Measurements from ENCODE around the gene DENND5A.
"Not testable (repeated sequence)": the region's sequence is repeated elsewhere in the genome, so short reads cannot be mapped to it uniquely, and the experiment has no call there.

DENND5A gene

DNA sequence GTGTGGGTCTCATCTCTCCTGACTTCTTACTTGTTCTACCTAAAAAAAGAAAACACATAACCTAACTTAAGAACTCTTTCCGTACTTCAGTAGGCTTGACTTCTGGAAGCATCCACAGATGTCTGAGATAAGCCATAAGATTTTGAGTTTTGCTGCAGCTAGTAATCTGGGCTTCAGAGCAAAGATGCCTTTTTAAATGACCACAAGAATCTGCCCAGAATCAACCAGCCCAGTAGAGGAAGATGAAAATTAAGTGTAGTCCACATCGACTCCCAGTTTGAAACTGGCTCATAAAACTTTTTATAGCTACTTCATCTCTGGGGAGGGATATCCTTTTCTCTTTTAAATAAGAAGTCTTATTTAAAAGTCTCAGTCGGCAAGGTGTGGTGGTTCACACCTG lies 10.7 kb downstream of the DENND5A start:
- DNase-seq (ENCODE audit: low read depth) = no peak
- H3K4me3 ChIP-seq (ENCODE audit: low read depth, low read length) = no peak overlapping the region
- no peak for TF ChIP-seq MYC (IDR thresholded peaks at IDR 0.05; ENCODE audit: low read depth, low read length)
- TF ChIP-seq, protein P1, sequence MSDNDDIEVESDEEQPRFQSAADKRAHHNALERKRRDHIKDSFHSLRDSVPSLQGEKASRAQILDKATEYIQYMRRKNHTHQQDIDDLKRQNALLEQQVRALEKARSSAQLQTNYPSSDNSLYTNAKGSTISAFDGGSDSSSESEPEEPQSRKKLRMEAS (IDR thresholded peaks at IDR 0.05; ENCODE audit: low read depth, low read length) = no peak
- no peak for TF ChIP-seq POLR2A (IDR thresholded peaks at IDR 0.05; ENCODE audit: extremely low read depth, insufficient read length)
- TF ChIP-seq, protein P2, sequence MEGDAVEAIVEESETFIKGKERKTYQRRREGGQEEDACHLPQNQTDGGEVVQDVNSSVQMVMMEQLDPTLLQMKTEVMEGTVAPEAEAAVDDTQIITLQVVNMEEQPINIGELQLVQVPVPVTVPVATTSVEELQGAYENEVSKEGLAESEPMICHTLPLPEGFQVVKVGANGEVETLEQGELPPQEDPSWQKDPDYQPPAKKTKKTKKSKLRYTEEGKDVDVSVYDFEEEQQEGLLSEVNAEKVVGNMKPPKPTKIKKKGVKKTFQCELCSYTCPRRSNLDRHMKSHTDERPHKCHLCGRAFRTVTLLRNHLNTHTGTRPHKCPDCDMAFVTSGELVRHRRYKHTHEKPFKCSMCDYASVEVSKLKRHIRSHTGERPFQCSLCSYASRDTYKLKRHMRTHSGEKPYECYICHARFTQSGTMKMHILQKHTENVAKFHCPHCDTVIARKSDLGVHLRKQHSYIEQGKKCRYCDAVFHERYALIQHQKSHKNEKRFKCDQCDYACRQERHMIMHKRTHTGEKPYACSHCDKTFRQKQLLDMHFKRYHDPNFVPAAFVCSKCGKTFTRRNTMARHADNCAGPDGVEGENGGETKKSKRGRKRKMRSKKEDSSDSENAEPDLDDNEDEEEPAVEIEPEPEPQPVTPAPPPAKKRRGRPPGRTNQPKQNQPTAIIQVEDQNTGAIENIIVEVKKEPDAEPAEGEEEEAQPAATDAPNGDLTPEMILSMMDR (IDR thresholded peaks at IDR 0.05; ENCODE audit: low read depth, low read length) = no peak

DNA sequence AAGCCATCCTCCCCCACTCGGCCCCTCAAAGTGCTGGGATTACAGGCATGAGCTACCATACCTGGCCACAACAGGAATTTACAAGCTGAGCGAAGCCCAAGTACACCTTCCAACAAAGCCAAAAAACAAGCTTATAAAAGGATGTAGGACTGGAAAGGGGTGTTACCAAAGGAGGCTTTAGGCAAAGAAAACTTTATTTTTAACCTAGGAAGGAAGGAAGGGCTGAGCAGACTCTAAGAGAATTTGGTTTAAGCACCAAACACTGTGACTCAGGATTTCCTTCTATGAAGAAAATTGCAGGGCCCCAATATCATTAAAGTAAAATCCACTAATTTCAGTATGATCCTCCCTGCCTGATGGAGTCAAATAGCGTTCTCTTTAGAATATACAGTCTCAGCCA lies 12.1 kb downstream of the DENND5A start:
- H3K4me3 ChIP-seq (ENCODE audit: low read depth, low read length) = no peak overlapping the region
- TF ChIP-seq MYC (IDR thresholded peaks at IDR 0.05; ENCODE audit: low read depth, low read length) = no peak
- TF ChIP-seq POLR2A (IDR thresholded peaks at IDR 0.05; ENCODE audit: extremely low read depth, insufficient read length) = no peak
- TF ChIP-seq, protein P1 (IDR thresholded peaks at IDR 0.05; ENCODE audit: low read depth, low read length) = no peak
- TF ChIP-seq, protein P2 (IDR thresholded peaks at IDR 0.05; ENCODE audit: low read depth, low read length) = no peak
- no peak for DNase-seq (ENCODE audit: low read depth)

DNA sequence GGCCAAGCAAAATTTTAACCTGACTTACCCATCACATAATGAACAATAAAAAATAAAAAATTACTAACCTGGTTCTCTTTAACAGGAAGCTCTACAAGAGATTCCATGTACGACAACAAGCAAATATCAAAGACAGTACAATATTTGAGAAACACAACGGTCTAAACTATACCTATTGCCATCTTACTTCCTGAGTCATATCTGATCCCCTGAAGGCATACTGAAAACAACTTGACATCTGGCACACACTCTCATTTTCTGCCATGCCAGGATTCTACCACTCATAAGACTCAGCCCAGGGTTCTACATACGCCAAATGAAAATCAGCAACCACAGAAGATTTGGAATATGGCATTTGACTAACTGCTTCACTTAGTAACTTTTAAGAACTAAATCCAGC lies 13.8 kb downstream of the DENND5A start:
- H3K4me3 ChIP-seq (ENCODE audit: low read depth, low read length) = no peak overlapping the region
- DNase-seq (ENCODE audit: low read depth) = no peak
- TF ChIP-seq POLR2A (IDR thresholded peaks at IDR 0.05; ENCODE audit: extremely low read depth, insufficient read length) (no peak), MYC (IDR thresholded peaks at IDR 0.05; ENCODE audit: low read depth, low read length) (no peak)
- TF ChIP-seq, protein P1 (IDR thresholded peaks at IDR 0.05; ENCODE audit: low read depth, low read length) = no peak

DNA sequence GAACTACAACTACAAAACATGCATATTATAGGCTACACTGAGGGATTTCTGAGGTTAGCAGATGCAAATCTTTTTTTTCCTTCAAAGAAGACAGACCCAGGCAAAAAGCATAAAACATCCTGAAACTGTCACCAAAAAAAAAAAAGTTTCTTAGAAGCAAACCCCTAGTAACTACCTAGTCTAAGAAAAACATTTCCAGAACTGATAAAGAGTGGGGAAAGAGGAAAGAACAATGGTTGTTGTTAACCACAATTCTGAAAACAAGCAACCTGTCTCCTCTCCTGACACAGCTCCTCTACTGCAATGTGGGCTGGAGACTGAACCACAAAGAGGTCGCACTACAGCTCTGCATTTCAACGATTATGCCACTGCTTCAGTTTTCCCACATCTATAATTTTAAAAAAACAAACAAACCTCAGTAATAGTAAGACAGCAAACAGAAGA lies 15.0 kb downstream of the DENND5A start:
- DNase-seq (ENCODE audit: low read depth) = peak; percentile 72
- no peak overlapping the region for H3K4me3 ChIP-seq (ENCODE audit: low read depth, low read length)
- TF ChIP-seq, protein P1 (IDR thresholded peaks at IDR 0.05; ENCODE audit: low read depth, low read length) = no peak
- TF ChIP-seq POLR2A (IDR thresholded peaks at IDR 0.05; ENCODE audit: extremely low read depth, insufficient read length) (no peak), MYC (IDR thresholded peaks at IDR 0.05; ENCODE audit: low read depth, low read length) (no peak; the same call in 1 of the 2 replicates)
- TF ChIP-seq, protein P2 (IDR thresholded peaks at IDR 0.05; ENCODE audit: low read depth, low read length) = no peak

DNA sequence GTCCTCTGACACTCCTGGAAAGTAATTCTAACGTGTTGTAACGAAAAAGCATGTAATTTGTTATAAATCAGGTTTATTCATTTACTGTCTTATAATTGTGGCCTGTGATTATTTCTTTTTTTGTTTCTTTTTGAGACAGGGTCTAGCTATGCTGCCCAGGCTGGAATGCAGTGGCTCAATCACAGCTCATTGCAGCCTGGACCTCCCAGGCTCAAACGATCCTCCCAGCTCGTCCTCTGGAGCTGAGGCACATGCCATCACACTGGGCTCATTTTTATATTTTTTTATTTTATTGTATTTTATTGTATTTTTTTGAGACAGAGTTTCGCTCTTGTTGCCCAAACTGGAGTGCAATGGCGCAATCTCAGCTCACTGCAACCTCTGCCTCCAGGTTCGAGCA lies 15.9 kb downstream of the DENND5A start:
- H3K4me3 ChIP-seq (ENCODE audit: low read depth, low read length) = no peak overlapping the region
- TF ChIP-seq, protein P2 (IDR thresholded peaks at IDR 0.05; ENCODE audit: low read depth, low read length) = no peak
- TF ChIP-seq, protein P1 (IDR thresholded peaks at IDR 0.05; ENCODE audit: low read depth, low read length) = no peak
- TF ChIP-seq MYC (IDR thresholded peaks at IDR 0.05; ENCODE audit: low read depth, low read length) (no peak), POLR2A (IDR thresholded peaks at IDR 0.05; ENCODE audit: extremely low read depth, insufficient read length) (no peak)
- no peak for DNase-seq (ENCODE audit: low read depth)

DNA sequence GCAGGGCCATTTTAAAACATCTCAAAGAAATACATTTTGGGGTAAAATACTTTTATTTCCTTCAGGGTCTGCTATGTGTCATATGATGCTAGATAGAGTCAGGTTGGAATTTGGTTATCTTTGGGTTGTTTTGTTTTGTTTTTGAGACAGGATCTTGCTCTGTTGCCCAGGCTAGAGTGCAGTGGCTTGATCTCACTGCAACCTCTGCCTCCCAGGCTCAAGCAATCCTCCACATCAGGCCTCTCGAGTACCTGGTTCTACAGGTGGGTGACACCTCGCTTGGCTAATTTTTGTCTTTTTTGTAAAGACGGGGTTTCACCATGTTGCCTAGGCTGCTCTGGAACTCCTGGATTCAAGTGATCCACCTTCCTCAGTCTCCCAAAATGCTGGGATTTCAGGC lies 17.3 kb downstream of the DENND5A start:
- H3K4me3 ChIP-seq (ENCODE audit: low read depth, low read length) = no peak overlapping the region
- DNase-seq (ENCODE audit: low read depth) = no peak

DNA sequence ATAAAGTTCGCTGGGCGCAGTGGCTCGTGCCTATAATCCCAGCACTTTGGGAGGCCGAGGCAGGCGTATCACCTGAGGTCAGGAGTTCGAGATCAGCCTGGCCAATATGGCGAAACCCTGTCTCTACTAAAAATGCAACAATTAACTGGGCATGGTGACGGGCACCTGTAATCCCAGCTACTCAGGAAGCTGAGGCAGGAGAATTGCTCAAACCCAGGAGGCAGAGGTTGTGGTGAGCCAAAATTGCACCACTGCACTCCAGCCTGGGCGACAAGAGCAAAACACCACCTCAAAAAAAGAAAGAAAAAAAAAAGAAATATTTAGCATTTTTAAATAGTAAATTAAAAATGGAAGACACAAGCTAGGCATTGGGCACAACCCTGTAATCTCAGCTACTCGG lies 28.9 kb downstream of the DENND5A start:
- not testable (repeated sequence) for DNase-seq (ENCODE audit: low read depth); H3K4me3 ChIP-seq (ENCODE audit: low read depth, low read length)

More for the DNA sequence above, 17.3 kb downstream of the DENND5A start:
- TF ChIP-seq MYC (IDR thresholded peaks at IDR 0.05; ENCODE audit: low read depth, low read length) (no peak), POLR2A (IDR thresholded peaks at IDR 0.05; ENCODE audit: extremely low read depth, insufficient read length) (no peak)
- TF ChIP-seq, protein P2 (IDR thresholded peaks at IDR 0.05; ENCODE audit: low read depth, low read length) = no peak
- TF ChIP-seq, protein P1 (IDR thresholded peaks at IDR 0.05; ENCODE audit: low read depth, low read length) = no peak
